Ovary (tissue), 9 donors: ENCODE data around the gene TMEM121. TPM values are rescaled to one million over a fixed set of nuclear protein-coding genes. Genes with fewer than 3 reads are reported as not detected.

Experiments used
- DNase-seq, 5 donors: peaks; one replicate each; pipeline ENCODE4 v3.0.0-alpha.2; 2019 to 2020
- H3K27ac ChIP-seq, 2 donors: fragments of 200-600 bp; one replicate each; pipeline versions ENCODE4 v1.5.1 to v1.8.0; 2019 to 2022
- H3K27me3 ChIP-seq: fragments of 200-600 bp; one replicate; pipeline ENCODE4 v1.8.0; 2022
- H3K36me3 ChIP-seq: fragments of 200-600 bp; sonication (generic); one replicate; pipeline ENCODE4 v1.5.1; 2019
- H3K4me1 ChIP-seq: one replicate; pipeline ENCODE4 v1.8.1; 2013; ENCODE audit warnings: mild to moderate bottlenecking, moderate library complexity; ENCODE audit not compliant: insufficient read depth
- H3K4me3 ChIP-seq: fragments of 200-600 bp; sonication (generic); one replicate; pipeline ENCODE4 v1.5.1; 2017
- H3K9me3 ChIP-seq, 2 donors: fragments of 200-600 bp in 1 of 2; sonication (generic) in 1 of 2; one replicate each; pipeline versions ENCODE4 v1.5.1 to v1.8.1; 2013 to 2019; ENCODE audit warnings: mild to moderate bottlenecking in 1 of 2, moderate library complexity in 1 of 2
- EP300 ChIP-seq: sonication (generic); formaldehyde crosslinking; IDR thresholded peaks from one replicate; pipeline ENCODE4 v1.6.1; 2017; ENCODE audit warnings: antibody characterized with exemption
- POLR2A ChIP-seq: fragments of 450-650 bp; IDR thresholded peaks from one replicate; pipeline ENCODE4 v1.6.1; 2017; ENCODE audit warnings: antibody characterized with exemption, mild to moderate bottlenecking, moderate library complexity
- WGBS, 3 donors: extraction: QIAGEN DNeasy Blood & Tissue Kit in 1 of 3; methylation state at CpG; one replicate each; pipeline versions ENCODE4 v1.1.5 to v1.1.7; 2013 to 2017; 5-methylcytosine and 5-hydroxymethylcytosine counted together
- intact Hi-C, 4 donors: fragments of 100-400 bp; cut with DNase I; formaldehyde crosslinking; loops; one replicate each; pipeline versions ENCODE4 v1.11.0 to v1.15.1; 2022 to 2023
- polyA plus RNA-seq, 2 donors: library from polyadenylated mRNA; stranded (reverse); fragments of 200-250 nt in 1 of 2; fragments of 350-450 nt in 1 of 2; fragmentation: Illumina TruSeq in 1 of 2; extraction: RNeasy Lipid Tissue Mini Kit (QIAGEN cat#74804) in 1 of 2; gene quantifications; one replicate each; pipeline ENCODE4 v1.2.3, GENCODE V29; 2013 to 2014
- total RNA-seq, 7 donors: library from RNA; depleted of rRNA in 2 of 7; stranded (reverse); fragments of >200 nt in 2 of 7; fragmentation: NEBNext Ultra II Directional in 3 of 7; extraction: Animal tissue kit (Norgen Biotek cat#: 25700) in 3 of 7; gene quantifications; one replicate each; pipeline versions ENCODE4 v1.1.0 to v1.2.4, GENCODE V29; 2016 to 2023
- TF ChIP-seq, protein P1 (sequence below), 3 donors: fragments of 450-650 bp in 2 of 3; fragments of 200-600 bp in 1 of 3; IDR thresholded peaks; one replicate each; pipeline versions ENCODE4 v1.5.1 to v1.8.0; 2016 to 2022; ENCODE audit warnings: antibody characterized with exemption in 3 of 3, mild to moderate bottlenecking in 1 of 3
- donor health status: DM: no; HTN: no; CAD: no; lungs with moderate emphysema.
- donor health status: DM: no; HTN: no; CAD: no.
- donor health status: Bipolar disorder and iron deficiency.
- donor health status: DM: yes; HTN: yes; CAD: no.
- donor health status: DM: no; HTN: no; CAD: no.
- donor health status: DM: yes; HTN: yes; CAD: no.

The TMEM121 gene
- total and polyA plus RNA-seq, 9 donors = 3.3 to 9.0 (median 4.1) TPM; not detected in 1

DNA sequence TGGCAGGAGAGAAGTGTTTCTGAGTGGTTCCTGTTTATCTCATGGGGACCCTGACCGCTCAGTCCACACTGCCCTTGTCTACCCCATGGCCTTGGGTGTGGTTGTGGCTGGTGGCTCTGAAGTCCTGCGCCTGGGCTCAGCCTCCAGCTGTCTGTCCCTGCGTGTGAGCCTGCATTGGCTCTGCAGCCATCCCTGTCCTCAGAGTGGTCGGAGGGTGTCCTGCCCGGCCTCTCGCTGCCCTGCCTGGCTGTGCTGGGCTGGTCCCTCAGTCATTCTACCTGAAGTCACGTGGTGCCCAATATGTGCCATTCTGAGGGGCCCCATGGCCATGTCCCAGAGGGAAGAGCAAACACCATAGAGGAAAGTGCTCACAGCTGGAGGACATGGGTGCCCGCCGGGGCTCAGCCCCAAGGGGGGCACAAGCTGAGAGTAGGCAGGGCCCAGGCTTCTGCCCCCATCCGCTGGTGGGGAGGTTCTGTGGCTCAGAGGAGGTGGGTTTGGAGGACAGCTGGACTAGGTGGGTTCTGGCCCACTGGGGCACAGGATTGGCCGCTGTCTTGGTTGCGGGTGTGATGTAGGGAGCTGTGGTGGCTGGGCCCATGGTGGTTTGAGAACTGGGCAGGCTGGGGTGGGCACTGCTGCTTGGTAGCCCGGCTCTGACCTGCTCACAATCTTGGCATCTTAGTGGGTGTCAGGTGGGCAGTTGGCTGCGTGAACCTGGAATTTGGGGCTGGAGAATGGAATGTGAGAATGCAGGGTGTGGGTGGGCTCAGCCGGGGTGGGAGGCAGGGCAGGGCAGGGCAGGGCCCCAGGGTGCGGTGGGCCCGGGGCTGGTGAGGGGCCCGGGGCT lies 23.7 kb upstream of the TMEM121 start:
- H3K9me3 ChIP-seq = no peaks in the 10 kb centered on the region
- H3K27ac ChIP-seq = no peak overlapping the region
- TF ChIP-seq, protein P1, sequence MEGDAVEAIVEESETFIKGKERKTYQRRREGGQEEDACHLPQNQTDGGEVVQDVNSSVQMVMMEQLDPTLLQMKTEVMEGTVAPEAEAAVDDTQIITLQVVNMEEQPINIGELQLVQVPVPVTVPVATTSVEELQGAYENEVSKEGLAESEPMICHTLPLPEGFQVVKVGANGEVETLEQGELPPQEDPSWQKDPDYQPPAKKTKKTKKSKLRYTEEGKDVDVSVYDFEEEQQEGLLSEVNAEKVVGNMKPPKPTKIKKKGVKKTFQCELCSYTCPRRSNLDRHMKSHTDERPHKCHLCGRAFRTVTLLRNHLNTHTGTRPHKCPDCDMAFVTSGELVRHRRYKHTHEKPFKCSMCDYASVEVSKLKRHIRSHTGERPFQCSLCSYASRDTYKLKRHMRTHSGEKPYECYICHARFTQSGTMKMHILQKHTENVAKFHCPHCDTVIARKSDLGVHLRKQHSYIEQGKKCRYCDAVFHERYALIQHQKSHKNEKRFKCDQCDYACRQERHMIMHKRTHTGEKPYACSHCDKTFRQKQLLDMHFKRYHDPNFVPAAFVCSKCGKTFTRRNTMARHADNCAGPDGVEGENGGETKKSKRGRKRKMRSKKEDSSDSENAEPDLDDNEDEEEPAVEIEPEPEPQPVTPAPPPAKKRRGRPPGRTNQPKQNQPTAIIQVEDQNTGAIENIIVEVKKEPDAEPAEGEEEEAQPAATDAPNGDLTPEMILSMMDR (IDR thresholded peaks at IDR 0.05) = no peak
- no peak for TF ChIP-seq POLR2A
- TF ChIP-seq EP300 = no peak
- no peak for DNase-seq
- WGBS, 3 donors = 65 to 79% (median 74%) methylated on average over 18 of the region's 18 CpGs
- intact Hi-C loops = no loop called here
- H3K27me3 ChIP-seq = no peaks in the 10 kb centered on the region
- no peaks in the 10 kb centered on the region for H3K36me3 ChIP-seq
- H3K4me3 ChIP-seq = no peak overlapping the region
- H3K4me1 ChIP-seq = no peaks in the 10 kb centered on the region

DNA sequence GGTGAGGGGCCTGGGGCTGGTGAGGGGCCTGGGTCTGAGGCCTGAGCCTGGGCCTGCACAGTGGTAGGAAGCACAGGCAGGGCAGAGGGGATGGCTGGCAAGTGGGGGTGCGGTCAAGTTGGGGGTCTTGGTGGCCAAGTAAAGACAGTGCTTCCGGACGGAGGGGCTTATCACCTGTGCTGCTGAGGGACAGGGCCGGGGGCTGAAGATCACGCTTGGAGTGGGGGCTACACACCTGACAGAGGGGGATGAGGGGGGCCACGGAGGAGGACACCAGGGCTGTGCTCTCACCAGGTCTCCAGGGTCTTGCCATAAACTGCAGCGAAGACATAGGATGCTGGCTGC lies 23.1 kb upstream of the TMEM121 start:
- intact Hi-C loops = no loop called here

DNA sequence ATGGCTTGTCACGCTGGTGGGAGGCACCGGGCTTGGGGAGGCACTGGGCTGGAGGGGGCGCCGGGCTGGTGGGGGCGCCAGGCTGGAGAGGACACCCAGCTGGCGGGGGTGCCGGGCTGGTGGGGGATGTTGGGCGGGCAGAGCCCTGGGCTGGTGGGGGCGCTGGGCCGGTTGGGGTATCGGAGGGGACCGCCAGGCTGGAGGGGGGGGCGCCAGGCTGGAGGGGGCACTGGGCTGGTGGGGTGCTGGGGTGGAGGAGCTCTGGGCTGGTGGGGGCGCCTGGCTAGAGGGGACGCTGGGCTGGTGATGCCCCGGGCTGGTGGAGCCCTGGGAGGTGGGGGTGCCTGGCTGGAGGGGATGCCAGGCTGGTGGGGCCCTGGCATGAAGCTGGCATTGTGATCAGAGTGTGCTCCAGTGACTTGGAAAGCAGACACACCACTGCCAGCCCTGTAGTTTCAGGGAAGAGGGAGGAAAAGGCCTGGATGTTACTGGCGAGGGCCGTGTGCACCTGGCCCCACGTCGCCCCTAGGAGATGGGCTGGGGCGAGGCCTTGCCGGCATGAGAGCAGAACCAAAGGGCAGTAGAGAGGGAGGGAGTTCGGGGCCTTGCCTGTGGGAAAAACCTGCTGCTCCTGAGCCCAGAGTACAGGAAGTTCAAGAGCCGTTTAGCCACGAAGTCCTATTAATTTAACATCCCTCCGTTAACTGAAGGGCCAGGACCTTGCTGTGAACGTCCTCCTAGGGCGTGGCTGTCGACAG lies 22.3 kb upstream of the TMEM121 start:
- WGBS, 3 donors = 72 to 77% (median 73%) methylated on average over 27 to 29 of the region's 29 CpGs
- no peaks in the 10 kb centered on the region for H3K9me3 ChIP-seq
- H3K27me3 ChIP-seq = no peaks in the 10 kb centered on the region
- no peak for DNase-seq
- intact Hi-C loops = no loop called here
- TF ChIP-seq, protein P1 (IDR thresholded peaks at IDR 0.05) = no peak
- H3K27ac ChIP-seq = no peak overlapping the region
- no peak overlapping the region for H3K4me3 ChIP-seq
- H3K36me3 ChIP-seq = no peaks in the 10 kb centered on the region
- no peaks in the 10 kb centered on the region for H3K4me1 ChIP-seq

More for the DNA sequence above, 23.1 kb upstream of the TMEM121 start:
- TF ChIP-seq POLR2A (no peak), EP300 (no peak)
- TF ChIP-seq, protein P1 (IDR thresholded peaks at IDR 0.05) = no peak
- no peak for DNase-seq
- Histone ChIP-seq H3K36me3 (no peaks in the 10 kb centered on the region), H3K27ac (no peak overlapping the region), H3K27me3 (no peaks in the 10 kb centered on the region), H3K4me1 (no peaks in the 10 kb centered on the region), H3K9me3 (no peaks in the 10 kb centered on the region), H3K4me3 (no peak overlapping the region)
- WGBS, 3 donors = 71 to 80% (median 77%) methylated on average over 7 of the region's 7 CpGs

DNA sequence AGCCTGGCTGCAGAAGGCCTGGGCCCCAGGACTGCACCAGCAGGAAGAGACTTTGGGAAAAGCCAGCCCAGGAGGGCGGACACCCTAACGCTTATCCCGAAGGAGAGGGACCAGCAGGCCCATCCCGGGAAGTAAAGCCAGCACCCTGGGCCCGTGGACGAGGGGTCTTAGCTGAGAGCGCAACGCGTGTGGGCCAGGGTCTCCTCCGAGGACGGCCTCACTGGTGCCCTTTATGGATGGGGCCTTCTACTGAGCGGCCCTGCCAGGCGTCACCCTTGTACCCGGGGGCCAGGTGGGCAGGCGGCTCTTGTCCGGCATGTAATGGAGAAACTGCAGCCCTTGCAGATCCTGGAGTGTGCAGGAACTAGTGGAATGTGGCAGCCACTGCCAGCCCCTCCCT lies 21.3 kb upstream of the TMEM121 start:
- Histone ChIP-seq H3K9me3 (no peaks in the 10 kb centered on the region), H3K4me3 (no peak overlapping the region), H3K36me3 (no peaks in the 10 kb centered on the region), H3K27ac (no peak overlapping the region), H3K4me1 (no peaks in the 10 kb centered on the region), H3K27me3 (no peaks in the 10 kb centered on the region)
- no peak for DNase-seq
- intact Hi-C loops = no loop called here
- WGBS, 3 donors = 87 to 90% (median 88%) methylated on average over 16 of the region's 16 CpGs
- TF ChIP-seq, protein P1 (IDR thresholded peaks at IDR 0.05) = no peak
- TF ChIP-seq EP300 (no peak), POLR2A (no peak)
